VCaP (cell line): ENCODE measurements around the gene RFX4.

Source experiments
- H3K27ac ChIP-seq: fragments of 450-650 bp; 2 replicates; pipeline ENCODE4 v1.5.1; 2017
- TF ChIP-seq, protein P1 (sequence below): fragments of 450-650 bp; conservative IDR thresholded peaks from 2 replicates; pipeline ENCODE4 v1.5.1; 2017; ENCODE audit warnings: mild to moderate bottlenecking, moderate library complexity

The RFX4 gene

DNA sequence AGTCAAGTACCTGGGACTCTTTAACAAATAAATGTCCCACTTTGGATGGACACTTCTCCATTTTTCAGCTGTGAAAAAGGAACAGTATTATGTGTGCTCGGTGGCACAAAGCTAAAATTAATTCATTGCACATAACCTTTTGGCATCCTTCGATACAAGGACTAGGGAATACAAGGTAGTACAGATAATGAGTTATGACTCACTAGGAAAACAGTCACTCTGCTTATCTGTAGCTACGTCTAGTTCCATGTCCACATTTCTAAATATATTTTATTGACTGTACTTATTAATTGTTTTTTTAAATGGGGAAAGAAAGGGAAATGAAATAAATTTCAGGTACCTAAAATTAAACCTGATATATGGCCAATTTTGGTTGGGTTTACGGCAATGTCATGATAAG, 156.5 kb downstream of the RFX4 start:
- TF ChIP-seq, protein P1, sequence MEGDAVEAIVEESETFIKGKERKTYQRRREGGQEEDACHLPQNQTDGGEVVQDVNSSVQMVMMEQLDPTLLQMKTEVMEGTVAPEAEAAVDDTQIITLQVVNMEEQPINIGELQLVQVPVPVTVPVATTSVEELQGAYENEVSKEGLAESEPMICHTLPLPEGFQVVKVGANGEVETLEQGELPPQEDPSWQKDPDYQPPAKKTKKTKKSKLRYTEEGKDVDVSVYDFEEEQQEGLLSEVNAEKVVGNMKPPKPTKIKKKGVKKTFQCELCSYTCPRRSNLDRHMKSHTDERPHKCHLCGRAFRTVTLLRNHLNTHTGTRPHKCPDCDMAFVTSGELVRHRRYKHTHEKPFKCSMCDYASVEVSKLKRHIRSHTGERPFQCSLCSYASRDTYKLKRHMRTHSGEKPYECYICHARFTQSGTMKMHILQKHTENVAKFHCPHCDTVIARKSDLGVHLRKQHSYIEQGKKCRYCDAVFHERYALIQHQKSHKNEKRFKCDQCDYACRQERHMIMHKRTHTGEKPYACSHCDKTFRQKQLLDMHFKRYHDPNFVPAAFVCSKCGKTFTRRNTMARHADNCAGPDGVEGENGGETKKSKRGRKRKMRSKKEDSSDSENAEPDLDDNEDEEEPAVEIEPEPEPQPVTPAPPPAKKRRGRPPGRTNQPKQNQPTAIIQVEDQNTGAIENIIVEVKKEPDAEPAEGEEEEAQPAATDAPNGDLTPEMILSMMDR = no peak
- no peak overlapping the region; the same call in 1 of the 2 replicates for H3K27ac ChIP-seq

DNA sequence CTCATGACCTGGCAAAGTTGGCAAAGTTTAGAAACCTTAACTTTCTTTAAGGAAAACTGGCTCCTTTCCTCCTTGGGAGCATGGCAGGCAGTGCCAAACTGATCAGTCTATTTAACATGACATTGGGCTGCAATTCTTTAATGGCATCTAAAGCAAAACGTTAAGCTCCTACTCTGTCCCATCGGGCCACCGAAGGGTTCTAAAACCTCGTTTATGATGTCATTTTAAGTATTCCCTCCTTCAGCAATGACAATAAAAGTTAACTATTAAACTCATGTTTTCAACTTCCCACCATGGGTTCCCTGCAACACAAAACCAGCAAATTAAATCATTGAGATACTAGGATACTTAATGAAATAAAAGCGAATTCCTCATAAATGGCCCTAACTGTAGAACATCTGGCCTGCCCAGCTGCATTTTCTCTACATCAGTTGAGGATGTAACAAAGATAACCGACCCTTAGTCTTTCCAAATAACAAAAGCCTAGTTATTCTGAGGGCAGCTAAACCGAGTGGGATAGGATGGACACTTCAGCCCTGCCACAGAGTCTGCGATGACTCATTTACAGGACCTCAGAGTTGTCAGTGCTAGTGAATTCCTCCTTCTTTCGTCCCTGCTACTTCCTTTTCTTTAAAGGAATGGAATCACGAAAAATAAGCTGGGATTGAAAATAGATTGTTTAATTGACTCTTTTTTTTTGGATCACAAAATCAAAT, 157.2 kb downstream of the RFX4 start:
- no peak overlapping the region; the same call in 1 of the 2 replicates for H3K27ac ChIP-seq
- TF ChIP-seq, protein P1 = no peak

DNA sequence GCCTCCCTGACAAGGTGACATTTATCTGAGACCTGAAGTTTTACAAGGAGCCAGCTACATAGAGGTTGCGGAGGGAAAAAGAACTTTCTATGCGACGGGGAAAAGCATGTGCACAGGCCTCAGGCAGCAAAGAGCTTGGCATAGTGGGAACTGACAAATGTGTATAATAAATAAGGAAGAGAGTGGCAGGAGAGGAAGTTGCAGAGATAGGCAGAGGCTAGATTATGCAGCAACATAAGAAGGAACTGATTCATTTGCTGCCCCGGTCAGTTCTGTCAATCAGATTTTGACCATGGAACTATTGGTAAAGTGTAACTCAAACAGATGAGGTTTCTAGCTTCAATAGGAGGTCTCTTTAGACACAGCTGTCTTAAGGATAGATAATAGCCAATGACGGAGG, 158.0 kb downstream of the RFX4 start:
- no peak overlapping the region for H3K27ac ChIP-seq
- TF ChIP-seq, protein P1 = no peak

DNA sequence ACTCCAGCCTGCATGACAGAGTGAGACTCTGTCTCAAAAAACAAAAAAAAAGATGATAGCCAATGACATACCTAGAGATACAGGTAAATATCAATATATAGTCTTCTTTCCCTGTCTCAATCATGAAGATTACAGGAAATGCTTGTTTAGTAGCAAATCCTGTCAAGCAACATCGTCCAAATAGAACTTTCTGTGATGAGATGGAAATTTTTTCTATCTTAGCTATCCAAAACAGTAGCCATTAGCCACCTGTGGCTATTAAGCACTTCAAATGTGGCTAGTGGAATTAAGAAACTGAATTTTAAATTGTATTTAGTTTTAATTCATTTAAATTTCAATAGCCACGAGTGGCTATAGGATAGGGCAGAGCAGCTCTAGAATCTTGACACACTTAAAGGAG, 158.4 kb downstream of the RFX4 start:
- no peak overlapping the region for H3K27ac ChIP-seq
- TF ChIP-seq, protein P1 = no peak

DNA sequence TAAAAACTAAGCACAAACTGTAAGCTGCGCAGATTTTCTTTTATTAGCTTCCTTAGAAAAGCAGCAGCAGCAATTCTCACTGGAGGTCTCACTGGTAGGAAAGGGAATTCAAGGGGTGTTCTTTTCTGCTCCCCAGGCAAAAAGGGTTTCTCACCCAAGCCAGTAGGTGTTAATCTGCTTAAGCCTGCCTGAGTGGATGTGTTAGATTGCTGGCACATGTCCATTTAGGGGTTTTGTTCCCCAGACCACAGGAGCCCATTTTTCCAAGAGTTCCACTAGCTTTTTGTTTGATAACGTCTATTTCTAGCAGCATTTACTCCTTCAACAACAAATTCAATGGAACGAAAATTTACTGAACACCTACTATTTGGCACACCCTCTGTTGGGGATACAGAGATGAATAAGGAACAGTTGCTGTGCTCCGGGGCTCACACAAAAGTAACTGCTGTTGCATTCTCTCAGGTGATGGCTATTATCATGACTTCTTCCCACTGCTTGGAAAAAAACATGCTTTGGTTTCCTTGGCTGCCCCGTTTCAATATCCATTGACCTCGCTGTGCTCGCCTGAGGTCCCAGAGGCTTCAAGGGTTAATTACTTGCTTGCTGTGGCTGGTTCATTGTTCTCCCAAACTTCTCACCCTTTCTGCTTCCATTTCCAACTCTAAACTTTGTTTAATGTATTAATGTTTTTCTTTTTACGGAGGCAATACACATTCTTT, 160.6 kb downstream of the RFX4 start:
- TF ChIP-seq, protein P1 = no peak
- H3K27ac ChIP-seq = no peak overlapping the region

DNA sequence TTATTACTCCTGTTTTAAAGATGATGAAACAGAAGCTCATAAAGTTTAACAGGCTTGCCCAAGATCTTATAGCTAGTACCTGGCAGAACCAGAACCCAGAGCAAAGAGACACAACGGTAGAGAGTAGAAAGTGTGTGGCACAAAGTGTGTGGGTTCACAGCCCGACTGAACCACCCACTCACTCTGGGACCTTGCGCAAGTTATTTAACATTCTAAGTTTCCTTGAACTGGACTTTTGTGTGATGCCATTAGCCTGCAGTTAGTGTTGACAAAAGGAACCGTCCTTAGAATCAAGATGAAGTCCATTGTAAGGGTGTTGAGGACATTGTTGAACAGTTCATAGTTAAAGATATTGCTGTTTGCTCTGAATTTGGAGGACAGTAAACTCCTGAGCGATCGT, 161.8 kb downstream of the RFX4 start:
- TF ChIP-seq, protein P1 = no peak

DNA sequence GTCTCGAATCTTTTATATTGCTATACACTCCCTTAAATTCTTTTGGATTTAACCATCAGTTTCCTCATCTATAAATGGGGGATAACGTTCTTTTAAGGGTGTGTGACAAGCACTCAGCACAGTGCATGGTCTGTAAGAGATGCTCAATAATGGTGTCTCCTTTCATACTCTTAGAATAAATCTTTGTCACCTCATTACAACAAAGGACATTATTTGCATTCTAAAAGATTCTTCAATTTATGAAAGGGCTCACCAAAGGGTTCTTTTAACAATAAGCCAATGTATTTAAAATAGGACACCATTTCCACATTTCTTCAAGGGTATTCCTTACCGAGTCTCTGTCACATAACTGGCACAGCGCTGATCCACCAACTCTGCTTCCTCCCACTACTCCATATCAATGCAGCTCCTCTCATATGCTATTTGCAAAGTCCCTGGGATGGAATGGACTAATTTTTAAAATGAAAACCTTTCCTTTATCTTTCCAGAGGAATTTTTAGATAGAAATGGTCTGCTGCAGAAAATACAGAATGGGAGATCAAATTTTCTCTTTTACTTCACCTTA, 162.5 kb downstream of the RFX4 start:
- TF ChIP-seq, protein P1 = no peak
- no peak overlapping the region for H3K27ac ChIP-seq

More for the DNA sequence above, 161.8 kb downstream of the RFX4 start:
- H3K27ac ChIP-seq = no peak overlapping the region
